Effector memory CD4-positive, alpha-beta T cell (primary cell): Measurements from ENCODE around the gene CD7.

Source experiments
- DNase-seq, 3 donors: peaks; one replicate each; pipeline ENCODE4 v3.0.0-alpha.2; 2020
- H3K27ac ChIP-seq: 2 replicates; pipeline ENCODE4 v1.7.0; 2013; ENCODE audit warnings: mild to moderate bottlenecking, low read length, moderate library complexity; ENCODE audit not compliant: insufficient read depth, poor library complexity, severe bottlenecking
- H3K27me3 ChIP-seq: replicated peaks from 2 replicates; pipeline ENCODE4 v1.7.0; 2013; ENCODE audit warnings: mild to moderate bottlenecking, low read length; ENCODE audit not compliant: insufficient read depth, control insufficient read depth, poor library complexity, severe bottlenecking
- H3K36me3 ChIP-seq: 2 replicates; pipeline ENCODE4 v1.7.0; 2013; ENCODE audit warnings: mild to moderate bottlenecking, low read length, moderate library complexity; ENCODE audit not compliant: control insufficient read depth, insufficient read depth
- H3K4me1 ChIP-seq: 2 replicates; pipeline ENCODE4 v1.7.0; 2013; ENCODE audit warnings: low read length, mild to moderate bottlenecking; ENCODE audit not compliant: control insufficient read depth, insufficient read depth, poor library complexity, severe bottlenecking
- H3K4me3 ChIP-seq: 2 replicates; pipeline ENCODE4 v1.7.0; 2013; ENCODE audit warnings: low read length, low read depth, mild to moderate bottlenecking; ENCODE audit not compliant: insufficient read depth, poor library complexity, severe bottlenecking
- H3K9me3 ChIP-seq: 2 replicates; pipeline ENCODE4 v1.7.0; 2013; ENCODE audit warnings: mild to moderate bottlenecking, low read length, moderate library complexity; ENCODE audit not compliant: control insufficient read depth

The CD7 gene

DNA sequence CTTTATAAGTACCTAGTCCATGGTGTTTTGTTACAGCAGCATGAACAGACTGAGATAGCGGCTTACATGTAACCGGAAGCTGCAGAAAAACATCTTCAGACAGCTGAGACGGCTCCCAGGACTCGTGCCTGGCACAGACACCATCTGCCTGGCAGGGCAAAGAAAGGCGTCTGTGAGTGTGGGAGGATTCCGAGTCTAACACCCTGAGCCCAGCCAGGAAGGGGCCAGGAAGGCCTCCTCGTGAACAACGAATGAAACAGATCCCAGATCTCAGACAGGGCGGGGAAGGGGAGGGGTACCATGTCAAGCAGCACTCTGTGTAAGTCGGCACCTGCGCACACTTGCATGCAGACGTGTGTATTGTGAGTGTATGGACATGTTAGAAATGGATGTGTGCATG lies 39.6 kb downstream of the CD7 start:
- H3K27ac ChIP-seq, result no peak overlapping the region
- H3K9me3 ChIP-seq, result no peaks in the 10 kb centered on the region
- H3K27me3 ChIP-seq, result no peaks in the 10 kb centered on the region
- no peaks in the 10 kb centered on the region for H3K36me3 ChIP-seq
- DNase-seq, result no peak
- H3K4me3 ChIP-seq, result no peak overlapping the region
- peaks cover 11% of the 10 kb centered on the region for H3K4me1 ChIP-seq

GRCh38 chr17:82276938-82277337 lies 40.5 kb downstream of the CD7 start:
- no peaks in the 10 kb centered on the region for H3K27me3 ChIP-seq
- H3K9me3 ChIP-seq, result no peaks in the 10 kb centered on the region
- H3K4me3 ChIP-seq, result no peak overlapping the region
- no peak overlapping the region for H3K27ac ChIP-seq
- no peaks in the 10 kb centered on the region for H3K36me3 ChIP-seq
- no peak for DNase-seq
- peaks cover 15% of the 10 kb centered on the region for H3K4me1 ChIP-seq

- no peaks in the 10 kb centered on the region for H3K27me3 ChIP-seq
- DNase-seq, result no peak
- H3K4me3 ChIP-seq, result no peak overlapping the region
- H3K9me3 ChIP-seq, result no peaks in the 10 kb centered on the region
- no peak overlapping the region for H3K27ac ChIP-seq
- peaks cover 25% of the 10 kb centered on the region for H3K4me1 ChIP-seq
- peaks cover 8% of the 10 kb centered on the region for H3K36me3 ChIP-seq
Measured at GRCh38 chr17:82275326-82275725, 42.1 kb downstream of the CD7 start.

DNA sequence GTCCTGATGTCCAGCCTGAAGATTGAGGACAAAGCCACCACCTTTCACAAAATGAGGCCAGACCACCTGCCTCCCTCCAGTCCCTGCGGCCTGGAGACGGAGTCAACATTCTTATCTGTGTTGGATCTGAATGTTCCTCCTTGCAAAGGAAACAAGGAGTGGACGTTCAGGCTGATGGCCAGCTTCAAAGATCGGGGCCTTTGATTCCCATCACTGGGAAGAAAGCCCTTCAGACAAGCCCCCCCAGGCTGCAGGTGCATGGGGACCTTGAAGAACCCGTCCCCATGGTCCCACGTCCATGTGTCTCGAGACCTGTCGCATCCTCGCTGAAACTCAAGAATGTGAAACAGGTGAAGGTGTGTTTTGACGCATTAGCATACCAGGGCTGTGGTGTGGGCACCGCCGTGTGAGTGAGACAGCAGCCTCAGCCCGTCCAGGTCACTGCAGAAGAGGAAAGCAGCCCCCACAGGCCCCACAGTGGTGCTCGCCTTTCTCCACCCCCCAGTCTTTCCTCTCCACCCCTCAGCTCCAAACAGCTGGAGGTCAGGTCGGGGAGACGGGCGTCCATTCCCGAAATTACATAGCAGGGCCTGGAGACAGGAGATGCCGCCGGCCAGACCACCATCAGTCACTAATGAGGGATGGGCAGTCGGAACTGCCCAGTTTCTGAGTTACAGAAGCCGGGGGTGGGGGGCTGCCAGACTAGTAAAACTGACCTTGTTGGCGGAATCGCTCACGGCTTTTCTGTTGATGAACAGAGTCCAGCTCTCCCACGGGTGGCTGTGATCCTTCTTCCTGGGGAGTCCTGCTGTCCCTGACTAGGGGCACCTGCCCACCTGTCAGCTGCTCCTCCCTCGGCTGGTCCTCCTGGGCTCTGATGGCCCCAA lies 43.0 kb downstream of the CD7 start:
- Histone ChIP-seq H3K4me3 (peak overlapping the region; percentile 86), H3K27ac (peak overlapping the region; percentile 85), H3K27me3 (no peaks in the 10 kb centered on the region), H3K36me3 (peaks cover 11% of the 10 kb centered on the region), H3K9me3 (no peaks in the 10 kb centered on the region), H3K4me1 (peaks cover 28% of the 10 kb centered on the region)
- no peak for DNase-seq

- Histone ChIP-seq H3K9me3 (no peaks in the 10 kb centered on the region), H3K36me3 (peaks cover 11% of the 10 kb centered on the region), H3K27me3 (no peaks in the 10 kb centered on the region), H3K4me1 (peaks cover 33% of the 10 kb centered on the region), H3K27ac (peak within 1 kb of the TSS; percentile 85), H3K4me3 (peak within 1 kb of the TSS; percentile 86)
- peak; percentile 86 to 89 (median 88) for DNase-seq
Measured at GRCh38 chr17:82273327-82274133, 43.9 kb downstream of the CD7 start, which contains the start of gene CSNK1D. Gene CSNK1D, minus strand, starts transcription at chr17:82273700. Its CDS starts 319 bp downstream, at chr17:82273381.

DNA sequence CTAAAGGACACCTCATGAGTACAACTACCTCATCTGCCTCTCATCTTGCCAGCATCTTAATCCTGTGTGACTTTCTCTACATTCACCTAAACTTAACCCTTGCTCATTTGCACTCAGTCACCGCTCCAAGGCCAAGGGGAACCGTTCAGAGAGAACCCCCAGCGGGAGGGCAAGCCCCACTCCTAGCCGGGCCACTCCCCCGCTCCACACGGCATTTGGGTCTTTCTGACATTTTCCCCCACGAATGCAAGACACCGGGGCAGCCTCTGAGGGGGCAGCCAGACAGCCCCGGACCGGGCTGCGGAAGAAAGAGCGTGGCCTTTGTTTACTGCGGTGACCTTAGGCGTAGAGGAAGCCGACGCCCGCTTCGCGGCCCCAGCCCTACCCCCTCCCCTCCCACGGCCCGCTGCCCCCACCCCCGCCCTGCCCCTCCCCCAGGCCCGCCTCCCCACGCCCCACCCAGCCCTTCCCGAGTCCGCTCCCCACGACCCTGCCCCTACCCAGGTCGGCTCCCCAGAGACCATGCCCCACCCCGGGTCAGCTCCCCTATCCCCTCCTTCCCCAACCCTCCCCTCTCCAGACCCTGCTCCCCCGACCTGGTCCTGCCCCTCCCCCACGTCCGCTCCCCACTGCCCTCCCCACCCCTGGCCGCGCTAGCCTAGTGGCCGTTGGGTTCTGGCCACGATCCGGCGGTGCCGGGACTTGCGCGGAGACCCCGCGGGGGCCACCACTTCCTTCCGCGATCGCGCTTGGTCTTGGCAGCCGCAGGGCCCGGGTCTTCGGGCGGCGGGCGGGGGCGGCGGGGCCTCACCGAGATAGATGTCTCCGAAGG lies 44.7 kb downstream of the CD7 start:
- no peaks in the 10 kb centered on the region for H3K27me3 ChIP-seq

GRCh38 chr17:82271401-82271800 lies 46.0 kb downstream of the CD7 start:
- H3K27ac ChIP-seq, result no peak overlapping the region
- H3K4me3 ChIP-seq, result no peak overlapping the region
- no peak for DNase-seq
- H3K36me3 ChIP-seq, result peaks cover 24% of the 10 kb centered on the region
- no peaks in the 10 kb centered on the region for H3K9me3 ChIP-seq
- H3K27me3 ChIP-seq, result no peaks in the 10 kb centered on the region
- peaks cover 42% of the 10 kb centered on the region for H3K4me1 ChIP-seq

More for the DNA sequence above, 44.7 kb downstream of the CD7 start:
- H3K9me3 ChIP-seq, result no peaks in the 10 kb centered on the region
- peak overlapping the region; percentile 85 for H3K27ac ChIP-seq
- H3K4me1 ChIP-seq, result peaks cover 39% of the 10 kb centered on the region
- H3K36me3 ChIP-seq, result peaks cover 16% of the 10 kb centered on the region
- H3K4me3 ChIP-seq, result peak overlapping the region; percentile 86
- DNase-seq, result peak in 2 of 3 donors; percentile 17 to 27

- peak overlapping the region; percentile 16 for H3K27ac ChIP-seq
- no peak overlapping the region for H3K4me3 ChIP-seq
- peaks cover 32% of the 10 kb centered on the region for H3K36me3 ChIP-seq
- no peaks in the 10 kb centered on the region for H3K27me3 ChIP-seq
- H3K4me1 ChIP-seq, result peaks cover 42% of the 10 kb centered on the region
- no peaks in the 10 kb centered on the region for H3K9me3 ChIP-seq
- DNase-seq, result no peak
Measured at GRCh38 chr17:82270651-82271050, 46.8 kb downstream of the CD7 start.

GRCh38 chr17:82269882-82270500 lies 47.4 kb downstream of the CD7 start:
- no peaks in the 10 kb centered on the region for H3K9me3 ChIP-seq
- peaks cover 38% of the 10 kb centered on the region for H3K36me3 ChIP-seq
- no peaks in the 10 kb centered on the region for H3K27me3 ChIP-seq
- peaks cover 42% of the 10 kb centered on the region for H3K4me1 ChIP-seq
- H3K27ac ChIP-seq, result peak overlapping the region; percentile 16
- DNase-seq, result no peak
- H3K4me3 ChIP-seq, result no peak overlapping the region
